Measurements from ENCODE around the gene USP6. TPM values are rescaled to one million over a fixed set of nuclear protein-coding genes. Genes with fewer than 3 reads are reported as not detected.

USP6 gene
- total RNA-seq, 6 experiments from 2014 or later = 0.05 to 0.19 (median 0.10) TPM

Other genes with a start within 250 kb of the USP6 start
- gene C17orf107, start 216.5 kb upstream of the USP6 start, total RNA-seq (2021; fragmentation: NEBNext Ultra II Directional; extraction: Animal tissue kit (Norgen Biotek cat#: 25700)) = 1 to 10 TPM in 4 of 6 experiments, under 1 TPM in 2; 0.95 to 1.6 (median 1.4) TPM
- under 1 TPM in 3 of 6 experiments, not detected in 3; 0.07 to 0.15 (median 0.07) TPM for gene CHRNE, start 212.9 kb upstream of the USP6 start, total RNA-seq (2021; fragmentation: NEBNext Ultra II Directional; extraction: Animal tissue kit (Norgen Biotek cat#: 25700))
- gene GP1BA, start 183.8 kb upstream of the USP6 start, total RNA-seq (2021; fragmentation: NEBNext Ultra II Directional; extraction: Animal tissue kit (Norgen Biotek cat#: 25700)) = not detected
- 10 to 100 TPM; 61.9 to 78.6 (median 64.4) TPM for gene SLC25A11, start 176.0 kb upstream of the USP6 start, total RNA-seq (2021; fragmentation: NEBNext Ultra II Directional; extraction: Animal tissue kit (Norgen Biotek cat#: 25700))
- 100 to 1,000 TPM in 3 of 6 experiments, 10 to 100 TPM in 3; 88.3 to 122 (median 97.6) TPM for gene RNF167, start 175.8 kb upstream of the USP6 start, total RNA-seq (2021; fragmentation: NEBNext Ultra II Directional; extraction: Animal tissue kit (Norgen Biotek cat#: 25700))
- 1,000 to 10,000 TPM; 1,630 to 1,970 (median 1,832) TPM for gene PFN1, start 167.5 kb upstream of the USP6 start, total RNA-seq (2021; fragmentation: NEBNext Ultra II Directional; extraction: Animal tissue kit (Norgen Biotek cat#: 25700))
- 1 to 10 TPM; 1.9 to 4.6 (median 3.2) TPM for gene ENO3, start 164.9 kb upstream of the USP6 start, total RNA-seq (2021; fragmentation: NEBNext Ultra II Directional; extraction: Animal tissue kit (Norgen Biotek cat#: 25700))
- 10 to 100 TPM; 59.4 to 76.9 (median 65.6) TPM for gene SPAG7, start 148.2 kb upstream of the USP6 start, total RNA-seq (2021; fragmentation: NEBNext Ultra II Directional; extraction: Animal tissue kit (Norgen Biotek cat#: 25700))
- 10 to 100 TPM; 48.9 to 60.8 (median 54.1) TPM for gene CAMTA2, start 128.4 kb upstream of the USP6 start, total RNA-seq (2021; fragmentation: NEBNext Ultra II Directional; extraction: Animal tissue kit (Norgen Biotek cat#: 25700))
- gene INCA1, start 118.5 kb upstream of the USP6 start, total RNA-seq (2021; fragmentation: NEBNext Ultra II Directional; extraction: Animal tissue kit (Norgen Biotek cat#: 25700)) = 1 to 10 TPM in 4 of 6 experiments, under 1 TPM in 2; 0.66 to 1.5 (median 1.0) TPM
- 100 to 1,000 TPM; 174 to 200 (median 178) TPM for gene KIF1C, start 118.1 kb upstream of the USP6 start, total RNA-seq (2021; fragmentation: NEBNext Ultra II Directional; extraction: Animal tissue kit (Norgen Biotek cat#: 25700))
- gene SLC52A1, start 80.6 kb upstream of the USP6 start, total RNA-seq (2021; fragmentation: NEBNext Ultra II Directional; extraction: Animal tissue kit (Norgen Biotek cat#: 25700)) = under 1 TPM in 1 of 6 experiments, not detected in 5; 0.12 TPM
- under 1 TPM in 5 of 6 experiments, not detected in 1; 0.09 to 0.19 (median 0.13) TPM for gene ZFP3, start 37.6 kb upstream of the USP6 start, total RNA-seq (2021; fragmentation: NEBNext Ultra II Directional; extraction: Animal tissue kit (Norgen Biotek cat#: 25700))
- 1 to 10 TPM; 3.5 to 4.9 (median 3.8) TPM for gene ZNF232, start 4.2 kb upstream of the USP6 start, total RNA-seq (2021; fragmentation: NEBNext Ultra II Directional; extraction: Animal tissue kit (Norgen Biotek cat#: 25700))
- 1 to 10 TPM; 3.3 to 5.1 (median 4.6) TPM for gene ZNF594, start 75.8 kb downstream of the USP6 start, total RNA-seq (2021; fragmentation: NEBNext Ultra II Directional; extraction: Animal tissue kit (Norgen Biotek cat#: 25700))
- gene SCIMP, start 118.8 kb downstream of the USP6 start, total RNA-seq (2021; fragmentation: NEBNext Ultra II Directional; extraction: Animal tissue kit (Norgen Biotek cat#: 25700)) = not detected
- gene RABEP1, start 166.3 kb downstream of the USP6 start, total RNA-seq (2021; fragmentation: NEBNext Ultra II Directional; extraction: Animal tissue kit (Norgen Biotek cat#: 25700)) = 10 to 100 TPM; 41.1 to 48.5 (median 45.6) TPM